GM23338 (cell line): ENCODE data around the gene ZNHIT1.

Experiments used
- CREB1 ChIP-seq: fragments of 250-450 bp; sonication (Bioruptor Pico); IDR thresholded peaks from 2 replicates; pipeline ENCODE4 v1.5.0; 2020; ENCODE audit warnings: low read depth, mild to moderate bottlenecking, moderate library complexity
- CTCF ChIP-seq, 2 experiments: fragments of 200-600 bp in 1 of 2; sonication (generic) in 1 of 2; conservative IDR thresholded peaks; 2 replicates each; pipeline versions ENCODE4 v1.5.1 to v1.6.1; 2016 to 2017; ENCODE audit warnings: antibody characterized with exemption in 2 of 2, low read depth in 2 of 2, mild to moderate bottlenecking in 2 of 2, moderate library complexity in 1 of 2
- EZH2 ChIP-seq: fragments of 200-600 bp; sonication (generic); IDR thresholded peaks from one replicate; pipeline ENCODE4 v1.8.0; 2017; ENCODE audit warnings: antibody characterized with exemption, mild to moderate bottlenecking, low read depth; ENCODE audit not compliant: unreplicated experiment
- EZH2phosphoT487 ChIP-seq: fragments of 200-600 bp; sonication (generic); IDR thresholded peaks from one replicate; pipeline ENCODE4 v1.8.1; 2018; ENCODE audit warnings: antibody characterized with exemption; ENCODE audit not compliant: unreplicated experiment
- JUNB ChIP-seq: IDR thresholded peaks from one replicate; pipeline ENCODE4 v1.6.1; 2016; ENCODE audit warnings: antibody characterized with exemption; ENCODE audit not compliant: unreplicated experiment
- REST ChIP-seq: IDR thresholded peaks from one replicate; pipeline ENCODE4 v1.6.1; 2018; ENCODE audit warnings: antibody characterized with exemption; ENCODE audit not compliant: unreplicated experiment
- STAT1 ChIP-seq: IDR thresholded peaks from one replicate; pipeline ENCODE4 v1.6.1; 2016; ENCODE audit warnings: antibody characterized with exemption; ENCODE audit not compliant: unreplicated experiment
- ZNF114 ChIP-seq: fragments of 250-450 bp; sonication (Bioruptor Pico); IDR thresholded peaks from 2 replicates; pipeline ENCODE4 v1.5.0; 2020; ENCODE audit warnings: mild to moderate bottlenecking, moderate library complexity

GRCh38 chr7:101195884-101196283 lies 22.1 kb upstream of the ZNHIT1 start:
- TF ChIP-seq EZH2phosphoT487 (no peak), CTCF (conservative IDR thresholded peaks at IDR 0.05; ENCODE audit: low read depth in 2 of 2) (peak in 1 of 2 experiments; percentile 18; a peak in 1 of 4 replicates), ZNF114 (CRISPR knock-in tag) (no peak), REST (no peak), JUNB (no peak), EZH2 (no peak), CREB1 (no peak), STAT1 (no peak)
